ENCODE data around the gene ZNF318.
"Not testable (repeated sequence)": the region's sequence is repeated elsewhere in the genome, so short reads cannot be mapped to it uniquely, and the experiment has no call there.

The ZNF318 gene

GRCh38 chr6:43394982-43395381, 25.5 kb upstream of the ZNF318 start:
- TF ChIP-seq POLR2A (IDR thresholded peaks at IDR 0.05; ENCODE audit: low read depth, low read length) = no peak
- FAIRE-seq (no peak), DNase-seq (ENCODE audit: insufficient read length, low spot score) (no peak)

GRCh38 chr6:43393602-43394001, 24.2 kb upstream of the ZNF318 start:
- no peak for DNase-seq (ENCODE audit: insufficient read length, low spot score)
- TF ChIP-seq POLR2A (IDR thresholded peaks at IDR 0.05; ENCODE audit: low read depth, low read length) = no peak
- FAIRE-seq = no peak

GRCh38 chr6:43393133-43393532, 23.7 kb upstream of the ZNF318 start:
- not testable (repeated sequence) for DNase-seq (ENCODE audit: insufficient read length, low spot score); FAIRE-seq

- no peak for TF ChIP-seq POLR2A (IDR thresholded peaks at IDR 0.05; ENCODE audit: low read depth, low read length)
- DNase-seq (ENCODE audit: insufficient read length, low spot score) (no peak), FAIRE-seq (no peak)
Observed at GRCh38 chr6:43391440-43392031, 22.1 kb upstream of the ZNF318 start.

- not testable (repeated sequence) for DNase-seq (ENCODE audit: insufficient read length, low spot score); FAIRE-seq
Observed at GRCh38 chr6:43390753-43391439, 21.4 kb upstream of the ZNF318 start.

GRCh38 chr6:43389730-43390295, 20.4 kb upstream of the ZNF318 start:
- FAIRE-seq = no peak
- no peak for TF ChIP-seq POLR2A (IDR thresholded peaks at IDR 0.05; ENCODE audit: low read depth, low read length)
- no peak for DNase-seq (ENCODE audit: insufficient read length, low spot score)

GRCh38 chr6:43386492-43386891, 17.0 kb upstream of the ZNF318 start:
- DNase-seq (ENCODE audit: insufficient read length, low spot score) = peak; percentile 19
- TF ChIP-seq POLR2A (IDR thresholded peaks at IDR 0.05; ENCODE audit: low read depth, low read length) = no peak
- FAIRE-seq = no peak

- TF ChIP-seq POLR2A (IDR thresholded peaks at IDR 0.05; ENCODE audit: low read depth, low read length) = no peak
- no peak for FAIRE-seq
- peak; percentile 23 for DNase-seq (ENCODE audit: insufficient read length, low spot score)
Observed at GRCh38 chr6:43383021-43383667, 13.7 kb upstream of the ZNF318 start.

GRCh38 chr6:43380858-43381257, 11.4 kb upstream of the ZNF318 start:
- not testable (repeated sequence) for DNase-seq (ENCODE audit: insufficient read length, low spot score); FAIRE-seq

- DNase-seq (ENCODE audit: insufficient read length, low spot score) (no peak), FAIRE-seq (no peak)
- no peak for TF ChIP-seq POLR2A (IDR thresholded peaks at IDR 0.05; ENCODE audit: low read depth, low read length)
Observed at GRCh38 chr6:43378631-43379030, 9.2 kb upstream of the ZNF318 start.

- no peak for FAIRE-seq
- no peak for DNase-seq (ENCODE audit: insufficient read length, low spot score)
Observed at GRCh38 chr6:43377710-43378229, 8.3 kb upstream of the ZNF318 start.

GRCh38 chr6:43376551-43376981, 7.1 kb upstream of the ZNF318 start:
- no peak for FAIRE-seq
- no peak for TF ChIP-seq POLR2A (IDR thresholded peaks at IDR 0.05; ENCODE audit: low read depth, low read length)
- DNase-seq (ENCODE audit: insufficient read length, low spot score) = no peak

More at GRCh38 chr6:43377710-43378229, 8.3 kb upstream of the ZNF318 start:
- no peak for TF ChIP-seq POLR2A (IDR thresholded peaks at IDR 0.05; ENCODE audit: low read depth, low read length)

- FAIRE-seq (no peak), DNase-seq (ENCODE audit: insufficient read length, low spot score) (no peak)
- TF ChIP-seq POLR2A (IDR thresholded peaks at IDR 0.05; ENCODE audit: low read depth, low read length) = no peak
Observed at GRCh38 chr6:43375693-43376092, 6.2 kb upstream of the ZNF318 start.

- FAIRE-seq (no peak), DNase-seq (ENCODE audit: insufficient read length, low spot score) (no peak)
- no peak for TF ChIP-seq POLR2A (IDR thresholded peaks at IDR 0.05; ENCODE audit: low read depth, low read length)
Observed at GRCh38 chr6:43373252-43373875, 3.9 kb upstream of the ZNF318 start.

- FAIRE-seq; DNase-seq (ENCODE audit: insufficient read length, low spot score): not testable (repeated sequence)
Observed at GRCh38 chr6:43370003-43370580, 645 bp upstream of the ZNF318 start.
